HG03558 (cell line): ENCODE data around the gene FAM47E.

Experiments
- ATAC-seq: cut with Tn5 transposase; IDR thresholded peaks from one replicate; pipeline ENCODE4 v1.9.1; 2021; ENCODE audit warnings: moderate number of reproducible peaks; ENCODE audit not compliant: unreplicated experiment; ENCODE audit errors: extremely low read depth

The FAM47E gene, protein sequence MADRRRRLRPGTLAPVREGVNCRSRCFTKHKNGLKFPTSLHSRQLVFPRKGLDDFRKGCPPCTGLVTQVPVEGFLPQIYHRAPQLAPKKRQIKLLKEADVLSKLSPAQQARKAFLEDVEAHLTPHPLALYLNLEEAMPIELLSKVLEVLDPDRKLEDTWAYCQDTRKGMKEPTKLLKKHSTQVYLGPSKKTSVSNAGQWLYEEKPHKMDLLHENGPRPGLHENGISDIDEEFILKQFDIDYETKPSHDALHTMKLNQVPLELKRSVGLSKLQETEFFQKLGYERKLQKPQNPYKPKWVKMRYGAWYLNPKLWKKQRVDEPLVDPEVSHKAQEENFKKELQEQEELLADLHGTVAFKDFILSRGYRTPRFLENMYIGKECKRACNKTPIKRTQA

DNA sequence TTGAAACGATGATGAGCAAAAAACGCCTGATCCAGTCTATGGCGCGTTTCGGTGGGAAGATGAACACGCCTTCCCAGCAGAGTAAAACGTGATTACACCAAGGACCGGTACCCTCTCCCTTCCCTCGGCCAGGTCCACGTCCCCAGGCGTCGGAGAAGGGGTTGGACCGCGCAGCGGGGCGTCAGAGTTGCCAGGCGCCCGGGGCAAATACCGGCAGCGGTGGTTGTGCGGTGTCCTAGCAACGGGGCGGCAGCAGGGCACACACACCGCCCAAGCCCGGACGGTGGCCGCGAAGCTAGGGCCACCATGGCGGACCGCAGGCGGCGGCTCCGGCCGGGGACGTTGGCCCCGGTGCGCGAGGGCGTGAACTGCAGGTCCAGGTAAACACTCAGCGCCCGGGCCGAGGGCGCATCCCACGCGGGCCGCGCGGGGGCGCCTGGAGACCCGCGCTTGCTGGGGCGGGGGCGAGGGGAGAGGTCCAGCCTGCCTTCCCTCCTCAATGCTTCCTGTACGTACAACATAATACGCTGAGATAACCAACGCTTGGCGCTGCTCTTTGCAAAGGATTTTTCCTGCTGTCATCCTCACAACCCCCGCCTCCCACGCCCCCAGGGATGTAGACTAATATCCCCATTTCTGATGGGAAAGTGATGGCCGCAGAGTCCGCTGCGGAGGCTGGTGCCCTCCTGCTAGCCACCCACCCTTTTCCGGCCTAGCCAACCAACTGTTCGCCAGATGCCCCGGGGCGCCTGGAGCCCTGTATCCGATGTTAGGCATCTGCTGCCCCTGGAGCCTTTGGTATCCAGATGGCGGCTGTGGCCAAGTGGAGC, at the start of gene FAM47E:
Gene FAM47E (plus strand): TSS at position 281 of the 830 bp plus-strand sequence. CDS start 26 bp downstream, at position 307.
- ATAC-seq, result no peak

DNA sequence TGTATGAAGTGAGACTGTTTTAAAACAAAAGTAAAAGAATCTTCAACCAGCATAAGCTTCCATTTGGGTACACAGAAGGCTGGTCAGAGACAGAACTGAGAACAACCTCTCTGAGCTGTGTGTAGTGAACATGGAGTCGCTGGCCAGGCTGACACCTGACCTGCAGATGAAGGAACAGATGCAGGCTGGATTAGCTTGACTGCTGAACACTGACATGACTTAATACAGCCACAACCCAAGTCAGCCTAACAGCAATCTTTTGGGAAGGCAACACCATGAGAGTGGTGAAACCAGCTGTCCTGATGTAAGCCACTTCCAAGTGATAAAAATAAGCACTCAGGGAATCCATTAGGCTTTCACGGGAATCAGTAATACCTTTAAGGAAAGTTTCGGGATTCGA, 48.0 kb upstream of the FAM47E start:
- ATAC-seq, result no peak

DNA sequence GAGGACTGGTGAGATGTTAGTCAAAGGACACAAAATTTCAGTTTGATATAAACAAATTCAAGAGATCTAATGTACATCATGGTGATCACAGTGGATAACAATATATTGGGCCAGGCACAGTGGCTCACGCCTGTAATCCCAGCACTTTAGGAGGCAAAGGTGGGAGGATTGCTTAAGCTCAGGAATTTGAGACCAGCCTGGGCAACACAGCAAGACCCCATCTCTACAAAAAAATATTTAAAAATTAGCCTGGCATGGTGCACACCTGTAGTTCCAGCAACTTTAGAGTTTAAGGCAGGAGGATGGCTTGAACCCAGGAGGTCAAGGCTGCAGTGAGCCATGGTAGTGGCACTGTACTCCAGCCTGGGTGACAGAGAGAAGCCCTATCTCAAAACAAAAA, 46.6 kb upstream of the FAM47E start:
- ATAC-seq, result no peak

DNA sequence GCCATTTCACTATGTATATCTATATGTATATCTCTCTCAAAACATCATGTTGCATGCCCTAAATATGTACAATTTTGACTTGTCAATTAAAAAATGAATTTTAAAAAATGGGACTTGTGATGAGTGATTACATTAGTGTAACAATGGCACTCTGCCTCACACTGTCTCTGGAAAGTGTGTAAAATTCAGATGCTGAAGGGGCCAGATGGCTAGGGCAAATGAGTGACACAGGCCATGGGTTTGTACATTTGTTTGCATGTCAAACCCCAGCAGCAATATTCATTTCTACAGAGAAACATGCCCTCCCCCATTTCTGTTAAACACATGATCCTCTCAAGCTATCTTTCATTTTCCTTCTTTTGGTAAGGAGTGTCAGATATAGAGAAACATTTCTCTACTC, 46.0 kb upstream of the FAM47E start:
- ATAC-seq, result no peak

DNA sequence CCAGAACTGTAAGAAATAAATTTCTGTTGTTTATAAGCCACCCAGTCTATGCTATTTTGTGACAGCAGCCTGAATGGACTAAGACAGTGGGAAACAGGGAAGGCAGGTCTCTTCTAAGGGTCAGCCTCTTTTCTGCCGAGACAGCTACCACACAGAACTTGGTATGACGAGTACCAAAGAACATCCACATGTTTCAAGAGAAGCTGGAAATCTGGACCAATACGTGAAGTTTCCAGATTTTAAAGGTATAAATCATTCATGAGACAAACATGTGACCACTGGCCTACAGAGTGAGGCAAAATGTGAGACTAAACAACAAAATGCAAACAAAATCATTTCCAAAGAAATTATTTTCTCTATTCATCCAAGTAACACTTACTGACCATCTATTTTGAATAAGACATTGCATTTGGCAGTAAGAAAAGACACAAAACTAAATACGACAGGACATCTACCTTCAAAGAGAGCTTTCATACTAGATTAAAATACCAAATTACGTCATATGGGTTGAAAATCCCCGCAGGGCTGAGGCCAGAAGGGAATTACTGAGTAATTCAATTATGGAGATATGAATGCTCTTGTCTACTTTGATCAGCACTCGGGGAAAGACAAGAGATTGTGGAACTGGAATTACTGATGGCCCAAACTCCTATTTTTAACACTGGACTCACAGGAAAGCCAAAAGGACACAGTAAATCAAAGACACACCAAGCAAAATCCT, 45.1 kb upstream of the FAM47E start:
- no peak for ATAC-seq

DNA sequence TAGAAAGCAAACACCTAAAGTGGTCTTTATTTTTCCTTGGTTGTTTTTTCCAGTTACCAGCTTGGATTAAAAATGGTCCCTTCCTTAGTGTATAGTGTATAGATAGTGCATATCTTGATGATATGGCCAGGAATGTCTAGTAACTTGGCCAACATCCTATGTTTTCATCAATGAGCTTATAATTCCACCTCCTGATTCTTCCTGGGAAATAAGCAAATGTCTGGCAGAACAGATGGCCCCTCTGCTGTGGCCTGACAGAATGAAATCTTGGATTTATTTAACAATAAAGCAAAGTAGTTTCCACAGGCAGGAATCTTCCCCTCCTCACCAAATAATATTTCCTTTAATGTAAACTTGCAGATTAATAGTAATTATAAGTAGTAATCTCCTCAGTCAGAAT, 44.0 kb upstream of the FAM47E start:
- ATAC-seq, result no peak

DNA sequence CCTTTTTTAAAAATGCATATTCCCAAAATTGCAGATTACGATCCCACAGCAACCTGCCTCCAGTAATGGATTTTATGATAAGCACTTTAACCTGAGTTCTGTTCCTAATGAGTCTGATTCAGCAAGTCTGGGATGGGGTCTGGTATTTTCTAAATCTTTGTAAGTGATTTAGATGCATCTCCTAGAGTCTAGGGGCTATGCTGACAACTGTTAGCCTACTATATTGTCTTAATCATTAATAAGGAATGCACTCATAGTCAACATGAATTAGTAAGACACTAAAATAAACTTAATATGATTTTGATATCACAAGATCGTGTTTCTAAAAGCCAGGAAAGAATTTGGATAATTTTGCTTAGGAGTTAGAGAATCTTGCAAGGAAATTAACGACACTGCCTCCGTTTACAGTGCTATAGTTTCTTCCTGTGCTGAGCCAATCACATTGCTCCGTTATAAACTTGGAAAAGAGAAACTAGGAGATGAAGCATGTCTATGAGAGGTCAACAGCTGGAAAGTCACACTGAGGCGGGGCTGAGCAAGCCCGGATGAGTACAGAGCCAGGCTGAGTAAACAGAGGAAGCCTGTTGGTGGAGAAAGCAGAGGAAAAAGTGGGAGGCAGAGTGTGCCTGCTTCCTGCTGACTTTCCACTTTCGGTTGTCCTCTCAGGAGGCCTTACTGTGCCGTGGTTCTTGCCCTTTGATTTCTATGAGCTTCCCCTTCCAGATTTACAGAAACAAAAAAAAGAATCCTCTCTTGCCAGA, 43.3 kb upstream of the FAM47E start:
- no peak for ATAC-seq

DNA sequence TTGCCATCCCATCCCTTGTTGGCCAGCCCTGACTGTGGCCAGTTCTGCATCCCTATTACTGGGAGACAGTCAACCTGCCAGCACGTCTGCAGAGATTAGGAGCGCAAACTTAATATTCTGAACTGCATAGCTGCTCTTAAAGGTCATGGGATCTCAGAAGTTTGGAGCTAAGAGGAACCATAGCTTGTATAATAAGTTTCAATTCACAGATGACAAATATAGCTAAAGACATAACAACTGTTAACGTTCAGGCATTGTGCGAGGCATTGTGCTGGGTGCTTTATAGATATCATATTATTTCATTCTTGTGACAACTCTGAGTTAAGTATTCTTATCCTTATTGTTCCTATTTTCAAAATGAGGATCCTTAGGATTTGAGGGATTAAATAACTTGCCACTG, 41.6 kb upstream of the FAM47E start:
- ATAC-seq, result no peak

DNA sequence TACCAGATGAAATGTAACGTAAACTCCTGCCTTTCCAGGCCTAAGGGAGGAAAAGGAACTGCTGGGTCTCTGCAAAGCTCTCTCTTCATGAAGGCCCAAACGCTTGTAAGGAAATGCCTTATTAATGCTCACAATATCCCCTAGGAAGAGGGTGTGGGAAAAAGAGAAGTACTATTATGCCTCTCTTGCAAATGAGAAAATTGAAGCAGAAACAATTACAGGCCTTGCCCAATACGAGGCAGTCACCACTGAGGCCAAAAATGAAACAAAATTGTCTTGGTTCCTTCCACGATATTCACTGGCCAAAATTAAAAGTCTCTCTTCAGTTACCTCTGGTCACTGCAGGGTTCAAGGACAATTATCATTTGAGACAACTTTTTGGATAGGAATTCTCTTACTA, 41.1 kb upstream of the FAM47E start:
- no peak for ATAC-seq

DNA sequence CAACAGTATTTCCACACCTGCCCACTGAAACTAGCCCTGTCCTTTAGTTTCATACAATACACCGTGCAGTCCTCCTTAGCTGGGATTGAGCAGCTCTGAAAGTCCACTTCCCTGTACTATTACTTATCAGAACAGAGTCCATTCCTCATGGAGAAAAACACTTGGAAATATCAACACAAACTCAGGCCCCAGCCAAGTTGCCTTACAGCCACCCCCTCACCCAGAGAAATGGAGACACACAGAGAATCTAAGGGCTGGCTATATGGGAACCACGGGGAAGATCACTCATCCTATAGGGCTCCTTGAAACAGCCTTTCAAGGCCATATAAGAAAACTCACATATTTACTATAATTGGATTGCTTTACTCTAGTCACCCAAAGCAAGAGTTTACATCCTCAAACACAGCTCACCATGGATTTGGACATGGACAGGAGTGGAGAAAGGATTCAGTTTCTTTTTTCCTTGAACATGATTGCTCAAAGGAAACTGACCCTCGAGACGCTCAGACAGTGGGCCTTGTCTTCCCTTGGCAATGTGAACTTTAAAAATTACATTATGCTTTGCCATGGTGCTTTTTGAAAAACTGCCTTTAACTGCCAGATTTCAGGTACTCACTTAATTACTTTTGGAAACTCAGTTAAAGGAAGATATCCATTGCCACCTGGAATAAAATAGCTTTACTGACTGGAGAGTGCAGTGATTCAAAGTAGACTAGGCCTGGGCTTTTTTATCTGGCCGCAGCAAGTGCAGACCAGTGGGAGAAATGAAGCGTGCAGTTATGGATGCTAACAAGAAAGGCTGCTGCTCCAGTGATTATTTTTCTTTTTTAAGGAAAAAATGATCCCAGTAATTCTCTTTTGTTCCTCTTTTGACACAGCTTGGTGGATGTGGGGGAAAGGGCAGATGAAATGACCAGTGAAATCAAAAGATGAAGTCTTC, 39.5 kb upstream of the FAM47E start:
- no peak for ATAC-seq

DNA sequence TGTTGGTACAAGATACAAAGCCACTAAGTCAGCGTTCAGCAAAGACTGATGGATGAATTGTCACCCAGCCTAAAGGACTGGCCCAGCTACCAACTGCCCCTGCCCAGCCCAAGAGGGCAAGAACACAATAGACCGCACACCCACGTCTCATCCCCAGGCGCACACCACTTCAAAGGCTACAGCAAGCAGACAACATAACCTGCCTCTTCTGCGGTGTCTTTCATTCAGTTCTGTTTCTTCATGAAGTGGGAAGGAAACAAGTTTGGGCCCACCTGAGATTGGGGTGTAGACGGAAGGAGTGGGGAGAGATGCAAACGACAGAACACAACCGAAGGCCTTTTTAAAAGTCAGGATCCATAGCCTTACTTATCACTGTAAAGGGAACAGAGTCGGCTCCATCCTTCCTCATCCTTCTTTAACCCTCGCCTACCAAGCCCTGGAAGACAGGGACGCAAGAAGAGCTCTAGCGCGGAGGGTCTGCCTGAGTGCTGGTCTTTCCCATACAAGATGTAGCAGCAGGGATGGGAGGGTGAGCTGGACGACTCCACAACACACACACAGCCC, 38.6 kb upstream of the FAM47E start:
- ATAC-seq, result no peak

DNA sequence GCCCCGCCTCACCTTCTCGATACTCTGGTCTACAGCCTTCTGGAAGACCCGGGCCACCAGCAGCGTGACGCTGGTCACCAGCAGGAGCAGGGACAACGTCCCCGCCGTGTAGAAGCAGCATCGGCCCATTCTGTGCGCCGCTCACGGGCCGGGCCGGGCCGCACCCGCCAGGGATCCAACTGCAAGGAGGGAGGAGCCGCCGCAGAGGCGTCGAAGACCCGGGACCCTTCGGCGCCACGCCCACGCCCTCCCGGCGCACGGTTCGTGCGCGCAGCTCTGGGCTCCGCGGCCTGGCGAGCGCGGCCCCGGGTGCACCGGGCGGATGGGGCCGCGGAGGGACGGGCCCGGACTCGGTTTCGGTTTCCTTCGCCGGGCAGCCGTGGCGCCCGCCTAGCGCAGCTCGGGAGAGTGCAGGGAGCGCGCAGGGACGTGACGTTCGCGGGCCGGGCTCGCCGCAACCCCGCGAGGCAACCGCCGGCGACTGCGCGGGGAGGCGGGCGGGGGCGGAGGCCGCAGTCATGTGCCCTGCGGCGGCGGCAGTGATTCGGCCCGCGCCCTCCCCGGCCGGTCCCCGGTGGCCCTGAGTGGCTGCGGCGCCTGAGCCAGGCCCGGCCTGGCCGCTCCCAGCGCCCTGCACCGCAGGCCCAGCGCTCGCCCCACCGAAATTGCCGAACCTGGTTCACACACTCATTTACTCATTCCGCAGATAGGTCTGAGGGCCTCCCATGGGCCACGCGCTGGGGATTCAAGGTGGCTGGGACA, 37.9 kb upstream of the FAM47E start, which contains the start of gene SCARB2:
Gene SCARB2 (minus strand): TSS at position 410 of the 762 bp plus-strand sequence. CDS start 281 bp downstream, at position 129.
- ATAC-seq, result peak; percentile 57

DNA sequence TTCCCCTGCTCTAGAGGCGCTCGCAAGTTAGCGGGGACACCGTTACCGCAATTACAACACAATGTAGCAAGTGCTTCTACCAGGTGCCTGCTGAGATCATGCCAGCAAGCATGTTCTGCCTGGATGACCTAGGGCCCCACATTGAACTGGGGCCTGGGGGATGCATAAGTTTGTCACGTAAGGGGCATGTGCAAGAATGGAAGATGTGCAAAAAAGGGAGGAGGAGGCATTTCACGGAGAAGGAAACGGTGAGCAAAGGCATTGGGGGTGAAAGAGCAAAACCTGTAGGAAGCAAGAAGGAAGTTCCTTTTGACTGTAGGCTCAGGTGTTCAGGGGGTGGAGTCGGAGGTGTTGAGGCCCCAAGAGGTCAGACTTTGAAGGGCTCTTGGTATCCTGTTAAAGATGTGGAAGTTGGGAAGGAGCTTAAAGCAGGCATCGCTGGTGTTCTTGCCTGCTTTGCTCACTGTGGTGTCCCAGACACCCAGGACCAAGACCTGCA, 37.3 kb upstream of the FAM47E start:
- no peak for ATAC-seq

DNA sequence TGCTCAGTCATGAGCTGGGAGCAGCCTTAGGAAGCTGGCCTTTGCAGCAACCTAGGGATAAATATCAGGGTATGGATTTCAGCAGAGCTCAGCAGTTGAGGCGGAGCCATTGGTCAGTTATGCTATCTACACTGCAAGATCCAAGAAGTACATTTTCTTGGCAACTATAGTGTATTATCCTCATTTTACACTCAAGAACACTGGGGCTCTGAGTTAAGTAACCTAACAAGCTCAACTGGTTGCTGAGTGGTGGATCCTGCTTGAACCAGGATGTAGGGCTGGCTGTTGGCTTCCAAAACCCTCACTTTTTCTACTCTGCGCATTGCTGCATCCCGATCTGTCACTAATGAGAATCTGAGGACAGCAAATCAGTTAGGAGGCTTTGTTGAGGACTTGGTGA, 36.4 kb upstream of the FAM47E start:
- no peak for ATAC-seq

DNA sequence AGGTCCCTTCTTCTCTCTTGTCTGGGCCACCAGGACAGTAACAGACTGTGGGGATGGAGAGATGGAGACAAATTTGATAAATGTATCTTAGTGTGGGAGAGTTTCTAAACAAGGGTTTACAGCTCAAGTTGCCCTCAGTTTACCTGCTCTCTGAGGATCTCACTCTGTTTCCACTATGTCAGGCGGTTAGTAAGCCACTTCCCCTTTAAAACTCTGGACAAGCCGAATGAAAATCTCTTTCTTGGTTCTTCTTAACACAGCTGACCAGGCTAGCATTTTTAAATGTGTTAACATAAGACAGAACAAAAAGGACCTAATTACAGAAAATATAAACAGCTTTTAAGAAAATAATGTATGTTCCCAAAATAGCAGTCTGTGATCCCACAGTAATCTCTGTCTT, 35.0 kb upstream of the FAM47E start:
- no peak for ATAC-seq

DNA sequence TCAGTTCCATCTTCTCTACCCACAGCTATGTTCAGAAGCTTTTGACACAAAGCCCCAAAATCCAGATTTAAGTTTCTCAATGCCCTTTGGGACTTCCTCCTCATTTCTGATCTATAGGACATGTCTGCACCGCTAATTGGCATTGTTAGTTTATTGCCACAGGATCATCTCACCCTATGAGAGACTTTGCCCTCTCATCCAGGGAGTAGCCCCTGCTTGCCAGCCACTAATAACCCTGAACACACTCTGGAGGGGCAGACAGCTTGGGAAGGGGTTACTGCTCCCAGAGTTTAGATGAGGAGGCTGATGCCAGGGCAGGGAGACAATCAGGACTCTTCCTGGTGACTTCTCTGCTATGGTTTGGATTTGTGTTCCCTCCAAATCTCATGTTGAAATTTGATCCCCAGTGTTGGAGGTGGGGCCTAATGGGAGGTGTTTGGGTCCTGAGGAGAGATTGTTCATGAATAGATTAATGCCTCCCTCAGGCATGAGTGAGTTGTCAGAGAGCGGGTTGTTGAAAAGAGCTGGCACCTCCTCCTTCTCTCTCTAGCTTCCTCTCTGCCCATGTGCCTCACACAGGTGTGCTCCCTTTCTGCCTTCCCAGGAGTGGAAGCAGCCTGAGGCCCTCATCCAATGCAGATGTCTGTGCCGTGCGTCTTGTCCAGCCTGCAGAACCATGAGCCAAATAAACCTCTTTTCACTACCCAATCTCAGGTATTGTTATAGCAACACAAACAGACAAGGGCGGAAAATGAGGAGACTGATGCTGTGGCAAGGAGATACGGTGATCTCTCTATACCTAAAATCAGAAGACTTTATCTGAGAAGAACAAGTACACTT, 34.3 kb upstream of the FAM47E start:
- ATAC-seq, result no peak
